Neutrophil (primary cell): ENCODE data around the gene GPRC5B.

ENCODE experiments used
- H3K27ac ChIP-seq: fragments of 200-600 bp; sonication (generic); 2 replicates; pipeline ENCODE4 v1.5.1; 2016; ENCODE audit warnings: mild to moderate bottlenecking, moderate library complexity
- H3K27me3 ChIP-seq: fragments of 200-600 bp; sonication (generic); 2 replicates; pipeline ENCODE4 v1.6.0; 2016; ENCODE audit warnings: mild to moderate bottlenecking
- H3K36me3 ChIP-seq: fragments of 200-600 bp; sonication (generic); 2 replicates; pipeline ENCODE4 v1.5.1; 2017
- H3K4me1 ChIP-seq, 2 experiments: fragments of 200-600 bp in 1 of 2; sonication (generic) in 1 of 2; 1 replicate in 1 of 2; 2 replicates in 1 of 2; pipeline versions ENCODE4 v1.5.1 to v1.6.1; 2013 to 2016; ENCODE audit warnings: low read depth in 1 of 2, low read length in 1 of 2, mild to moderate bottlenecking in 1 of 2, moderate library complexity in 1 of 2; ENCODE audit not compliant: control insufficient read depth in 1 of 2, insufficient read depth in 1 of 2
- H3K4me3 ChIP-seq, 2 experiments: fragments of 200-600 bp in 1 of 2; sonication (generic) in 1 of 2; 1 replicate in 1 of 2; 2 replicates in 1 of 2; pipeline ENCODE4 v1.5.1; 2013 to 2016; ENCODE audit warnings: low read depth in 1 of 2, low read length in 1 of 2, mild to moderate bottlenecking in 1 of 2, moderate library complexity in 1 of 2
- H3K9me3 ChIP-seq: fragments of 200-600 bp; sonication (generic); 2 replicates; pipeline ENCODE4 v1.5.1; 2016
- TF ChIP-seq, protein P1 (sequence below): fragments of 200-600 bp; sonication (generic); IDR thresholded peaks from 2 replicates; pipeline ENCODE4 v1.5.1; 2016; ENCODE audit warnings: antibody characterized with exemption

Gene GPRC5B

DNA sequence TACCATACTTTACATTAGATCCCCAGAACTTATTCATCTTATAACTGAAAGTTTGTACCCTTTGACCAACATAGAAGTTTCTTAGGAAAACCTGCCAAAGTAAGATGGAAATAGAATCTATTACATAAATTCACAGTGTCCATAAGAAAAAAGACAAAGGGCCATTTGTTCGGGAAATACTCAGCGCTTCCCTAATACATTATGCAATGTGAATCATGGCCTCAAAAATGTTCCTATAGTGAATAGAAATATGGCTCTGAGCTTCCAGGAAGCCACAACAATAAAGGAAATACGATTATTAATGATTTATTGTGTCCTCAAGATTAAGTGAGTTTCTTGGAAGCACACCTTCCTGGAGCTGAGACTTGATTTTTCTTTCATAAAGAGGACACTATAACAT lies 51.5 kb downstream of the GPRC5B start:
- H3K4me1 ChIP-seq = no peaks in the 10 kb centered on the region
- no peaks in the 10 kb centered on the region for H3K36me3 ChIP-seq
- TF ChIP-seq, protein P1, sequence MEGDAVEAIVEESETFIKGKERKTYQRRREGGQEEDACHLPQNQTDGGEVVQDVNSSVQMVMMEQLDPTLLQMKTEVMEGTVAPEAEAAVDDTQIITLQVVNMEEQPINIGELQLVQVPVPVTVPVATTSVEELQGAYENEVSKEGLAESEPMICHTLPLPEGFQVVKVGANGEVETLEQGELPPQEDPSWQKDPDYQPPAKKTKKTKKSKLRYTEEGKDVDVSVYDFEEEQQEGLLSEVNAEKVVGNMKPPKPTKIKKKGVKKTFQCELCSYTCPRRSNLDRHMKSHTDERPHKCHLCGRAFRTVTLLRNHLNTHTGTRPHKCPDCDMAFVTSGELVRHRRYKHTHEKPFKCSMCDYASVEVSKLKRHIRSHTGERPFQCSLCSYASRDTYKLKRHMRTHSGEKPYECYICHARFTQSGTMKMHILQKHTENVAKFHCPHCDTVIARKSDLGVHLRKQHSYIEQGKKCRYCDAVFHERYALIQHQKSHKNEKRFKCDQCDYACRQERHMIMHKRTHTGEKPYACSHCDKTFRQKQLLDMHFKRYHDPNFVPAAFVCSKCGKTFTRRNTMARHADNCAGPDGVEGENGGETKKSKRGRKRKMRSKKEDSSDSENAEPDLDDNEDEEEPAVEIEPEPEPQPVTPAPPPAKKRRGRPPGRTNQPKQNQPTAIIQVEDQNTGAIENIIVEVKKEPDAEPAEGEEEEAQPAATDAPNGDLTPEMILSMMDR = no peak
- no peak overlapping the region for H3K4me3 ChIP-seq
- H3K27ac ChIP-seq = no peak overlapping the region
- H3K27me3 ChIP-seq = no peaks in the 10 kb centered on the region
- no peaks in the 10 kb centered on the region for H3K9me3 ChIP-seq

DNA sequence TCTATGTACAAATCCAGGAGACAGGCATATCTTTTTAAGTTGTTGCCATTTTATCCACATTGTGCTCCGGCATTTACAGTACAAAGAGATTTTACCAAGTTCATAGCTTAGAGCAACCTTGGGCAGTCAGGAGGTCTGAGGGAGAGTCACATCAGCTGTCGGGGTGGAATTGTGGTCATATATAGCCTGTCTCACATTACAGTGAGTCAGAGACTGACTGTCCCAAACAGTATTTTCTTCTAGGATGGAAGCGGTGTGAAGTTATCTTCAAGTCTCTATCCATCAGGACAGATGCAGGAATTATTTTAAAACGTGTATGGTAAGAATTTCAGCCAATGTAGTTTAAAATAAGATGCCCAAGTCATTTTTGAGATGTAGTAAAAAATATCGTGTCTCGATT lies 53.0 kb downstream of the GPRC5B start:
- Histone ChIP-seq H3K27me3 (no peaks in the 10 kb centered on the region), H3K36me3 (no peaks in the 10 kb centered on the region), H3K4me3 (no peak overlapping the region), H3K9me3 (no peaks in the 10 kb centered on the region), H3K27ac (no peak overlapping the region), H3K4me1 (no peaks in the 10 kb centered on the region)
- TF ChIP-seq, protein P1 = no peak

GRCh38 chr16:19830902-19831560 lies 53.6 kb downstream of the GPRC5B start:
- TF ChIP-seq, protein P1 = no peak
- Histone ChIP-seq H3K27me3 (no peaks in the 10 kb centered on the region), H3K27ac (no peak overlapping the region), H3K36me3 (no peaks in the 10 kb centered on the region), H3K4me3 (no peak overlapping the region), H3K4me1 (no peaks in the 10 kb centered on the region), H3K9me3 (no peaks in the 10 kb centered on the region)

DNA sequence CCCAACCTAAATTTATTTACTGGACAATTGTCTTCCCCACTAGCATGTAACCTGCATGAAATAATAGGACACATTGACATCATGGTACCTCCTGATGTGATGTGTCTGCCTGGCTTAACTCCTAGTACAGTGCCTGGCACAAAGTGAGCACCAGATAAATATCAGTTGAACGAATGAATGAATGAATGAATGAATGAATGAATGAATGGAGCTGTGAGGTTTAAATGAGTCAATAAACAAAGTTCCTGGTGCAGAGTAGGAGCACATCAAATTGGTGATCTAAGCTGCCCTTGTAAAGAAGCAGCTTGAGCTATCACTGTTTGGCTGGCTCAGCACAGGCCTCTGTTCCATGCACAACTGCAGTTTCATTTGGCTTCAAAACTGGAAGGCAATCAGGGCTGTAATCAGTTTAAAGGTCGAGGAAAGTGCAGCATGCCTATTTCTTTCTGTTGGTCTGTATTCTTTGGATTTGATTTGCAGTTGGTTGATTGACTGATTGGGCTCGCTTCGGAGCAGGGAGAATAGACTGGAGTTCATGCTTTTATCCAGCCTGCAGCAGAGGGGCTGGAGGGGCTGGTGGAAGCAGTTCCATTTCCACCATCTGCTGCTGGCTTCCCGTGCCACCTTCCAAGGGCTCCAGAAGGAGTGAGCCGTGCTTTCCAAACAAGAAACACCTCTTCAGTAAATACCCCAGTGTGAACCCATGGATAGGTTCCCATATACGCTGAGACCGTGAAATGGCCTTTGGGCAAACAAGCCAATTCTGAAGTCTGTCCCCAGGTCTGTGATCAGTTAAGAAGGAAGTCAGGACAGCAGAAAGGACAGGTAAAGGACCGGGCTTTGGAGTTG lies 54.6 kb downstream of the GPRC5B start:
- Histone ChIP-seq H3K4me1 (no peaks in the 10 kb centered on the region), H3K9me3 (no peaks in the 10 kb centered on the region), H3K27me3 (no peaks in the 10 kb centered on the region), H3K36me3 (no peaks in the 10 kb centered on the region), H3K4me3 (no peak overlapping the region), H3K27ac (no peak overlapping the region)
- TF ChIP-seq, protein P1 = no peak

GRCh38 chr16:19824216-19824615 lies 60.4 kb downstream of the GPRC5B start:
- Histone ChIP-seq H3K27me3 (no peaks in the 10 kb centered on the region), H3K4me3 (no peak overlapping the region), H3K9me3 (no peaks in the 10 kb centered on the region), H3K4me1 (no peaks in the 10 kb centered on the region), H3K36me3 (no peaks in the 10 kb centered on the region), H3K27ac (no peak overlapping the region)
- TF ChIP-seq, protein P1 = no peak
